Natural killer cell (primary cell): ENCODE data around the gene TMEM186. TPM values are rescaled to one million over a fixed set of nuclear protein-coding genes. Genes with fewer than 3 reads are reported as not detected.
"Not testable (repeated sequence)": the region's sequence is repeated elsewhere in the genome, so short reads cannot be mapped to it uniquely, and the experiment has no call there.

ENCODE experiments used
- ATAC-seq, 3 donors: fragments of 150-1000 bp in 2 of 3; fragments of 200-7000 bp in 1 of 3; cut with Tn5 transposase; 1 replicate in 1 of 3; 2 replicates in 2 of 3; pipeline ENCODE4 v1.10.0; 2021; ENCODE audit warnings: mild to moderate bottlenecking in 2 of 3, moderate library complexity in 2 of 3
- DNase-seq, 2 donors: peaks; one replicate each; pipeline versions ENCODE4 v3.0.0 to v3.0.0-alpha.2; 2013 to 2021; ENCODE audit warnings: mixed read lengths in 1 of 2
- H3K27ac ChIP-seq: one replicate; pipeline ENCODE4 v1.5.1; 2013; ENCODE audit warnings: mild to moderate bottlenecking, low read length
- H3K27me3 ChIP-seq: one replicate; pipeline ENCODE4 v1.6.1; 2013; ENCODE audit warnings: low read length; ENCODE audit not compliant: control insufficient read depth, insufficient read depth
- H3K36me3 ChIP-seq: one replicate; pipeline ENCODE4 v1.6.1; 2013; ENCODE audit warnings: low read length; ENCODE audit not compliant: control insufficient read depth, insufficient read depth
- H3K4me1 ChIP-seq: one replicate; pipeline ENCODE4 v1.6.1; 2013; ENCODE audit warnings: low read length; ENCODE audit not compliant: control insufficient read depth, insufficient read depth
- H3K4me3 ChIP-seq: one replicate; pipeline ENCODE4 v1.5.1; 2013; ENCODE audit warnings: low read length
- H3K9me3 ChIP-seq: one replicate; pipeline ENCODE4 v1.6.1; 2013; ENCODE audit warnings: low read length; ENCODE audit not compliant: control insufficient read depth, insufficient read depth
- H3K27ac Mint-ChIP-seq, 2 donors: one replicate each; pipeline ENCODE4 v1.8.0; 2022; ENCODE audit warnings: mild to moderate bottlenecking in 2 of 2, mixed read lengths in 2 of 2, moderate library complexity in 1 of 2
- H3K27me3 Mint-ChIP-seq, 2 donors: one replicate each; pipeline ENCODE4 v1.8.0; 2022; ENCODE audit warnings: low read depth in 2 of 2, mixed read lengths in 2 of 2
- H3K36me3 Mint-ChIP-seq: one replicate; pipeline ENCODE4 v1.8.0; 2022; ENCODE audit warnings: mixed read lengths
- H3K4me1 Mint-ChIP-seq, 2 donors: one replicate each; pipeline ENCODE4 v1.8.0; 2022; ENCODE audit warnings: mixed read lengths in 2 of 2
- H3K4me3 Mint-ChIP-seq: one replicate; pipeline ENCODE4 v1.8.0; 2022; ENCODE audit warnings: mild to moderate bottlenecking, moderate library complexity, mixed read lengths
- H3K9me3 Mint-ChIP-seq, 2 donors: one replicate each; pipeline ENCODE4 v1.8.0; 2022; ENCODE audit warnings: mixed read lengths in 2 of 2
- CTCF ChIP-seq: fragments of 200-600 bp; IDR thresholded peaks from one replicate; pipeline ENCODE4 v1.8.0; 2022; ENCODE audit warnings: antibody characterized with exemption
- WGBS: methylation state at CpG from one replicate; pipeline ENCODE4 v1.1.7; 2013; ENCODE audit warnings: missing lambda C conversion rate; ENCODE audit not compliant: insufficient coverage; 5-methylcytosine and 5-hydroxymethylcytosine counted together
- intact Hi-C: fragments of 100-400 bp; cut with micrococcal nuclease; formaldehyde crosslinking; loops from one replicate; pipeline ENCODE4 v1.14.2; 2022
- total RNA-seq, 4 donors: library from RNA; stranded (reverse); fragments of 120-200 nt in 1 of 4; gene quantifications; one replicate each; pipeline versions ENCODE4 v1.2.3 to v1.2.4, GENCODE V29; 2013 to 2022

Gene TMEM186
- total RNA-seq, 3 donors from 2014 or later (not counting 1 experiment from before 2014, with no cell fraction given), result 3.0 to 5.2 (median 4.1) TPM

GRCh38 chr16:8804313-8804712, 6.9 kb upstream of the TMEM186 start:
- DNase-seq (no peak), ATAC-seq (no peak)
- Histone ChIP-seq H3K27me3 (no peaks in the 10 kb centered on the region), H3K27ac (no peak overlapping the region), H3K4me1 (no peaks in the 10 kb centered on the region), H3K36me3 (peaks cover 57% of the 10 kb centered on the region), H3K9me3 (no peaks in the 10 kb centered on the region), H3K4me3 (no peak overlapping the region)
- intact Hi-C loops, result no loop called here
- Mint-ChIP-seq H3K9me3 (no peaks in the 10 kb centered on the region), H3K27me3 (no peaks in the 10 kb centered on the region), H3K4me1 (peaks cover 7 to 8% of the 10 kb centered on the region in 2 donors), H3K27ac (no peak overlapping the region), H3K36me3 (peaks cover 27% of the 10 kb centered on the region), H3K4me3 (no peak overlapping the region)
- TF ChIP-seq CTCF, result no peak
- 96% methylated on average over 5 of the region's 6 CpGs for WGBS

GRCh38 chr16:8803733-8804132, 6.3 kb upstream of the TMEM186 start:
- H3K9me3 Mint-ChIP-seq, H3K27ac Mint-ChIP-seq, H3K9me3 ChIP-seq, ATAC-seq, H3K27me3 ChIP-seq, H3K4me1 ChIP-seq, H3K27ac ChIP-seq, H3K27me3 Mint-ChIP-seq, DNase-seq, intact Hi-C loops, H3K4me3 Mint-ChIP-seq, H3K4me3 ChIP-seq: not testable (repeated sequence)
- H3K36me3 Mint-ChIP-seq, result peaks cover 24% of the 10 kb centered on the region
- WGBS, result 97% methylated on average over 12 of the region's 12 CpGs
- peaks cover 13 to 14% of the 10 kb centered on the region in 2 donors for H3K4me1 Mint-ChIP-seq
- peaks cover 51% of the 10 kb centered on the region for H3K36me3 ChIP-seq

GRCh38 chr16:8801701-8802100, 4.3 kb upstream of the TMEM186 start:
- Mint-ChIP-seq H3K4me1 (peaks cover 33% of the 10 kb centered on the region in 2 donors), H3K27ac (no peak overlapping the region), H3K36me3 (peaks cover 7% of the 10 kb centered on the region), H3K9me3 (no peaks in the 10 kb centered on the region), H3K4me3 (no peak overlapping the region), H3K27me3 (no peaks in the 10 kb centered on the region)
- Histone ChIP-seq H3K27ac (no peak overlapping the region), H3K9me3 (no peaks in the 10 kb centered on the region), H3K27me3 (no peaks in the 10 kb centered on the region), H3K4me3 (no peak overlapping the region), H3K4me1 (peaks cover 15% of the 10 kb centered on the region), H3K36me3 (peaks cover 33% of the 10 kb centered on the region)
- intact Hi-C loops, result no loop called here
- no peak for DNase-seq
- no peak for TF ChIP-seq CTCF
- 97% methylated on average over 4 of the region's 4 CpGs for WGBS
- ATAC-seq, result no peak

GRCh38 chr16:8798535-8799157, 1.2 kb upstream of the TMEM186 start:
- Mint-ChIP-seq H3K27me3 (no peaks in the 10 kb centered on the region), H3K27ac (peak overlapping the region; percentile 88 to 96), H3K36me3 (peaks cover 7% of the 10 kb centered on the region), H3K9me3 (no peaks in the 10 kb centered on the region), H3K4me3 (peak overlapping the region; percentile 88), H3K4me1 (peaks cover 37 to 41% of the 10 kb centered on the region in 2 donors)
- peak overlapping the region; percentile 77 for H3K4me3 ChIP-seq
- H3K4me1 ChIP-seq, result peaks cover 20% of the 10 kb centered on the region
- ATAC-seq (no peak), DNase-seq (peak in 1 of 2 donors; percentile 13)
- peak overlapping the region; percentile 66 for H3K27ac ChIP-seq
- TF ChIP-seq CTCF, result no peak
- H3K9me3 ChIP-seq, result no peaks in the 10 kb centered on the region
- intact Hi-C loops, result loop anchor here (5.0 to 10.0 kb wide), 3 partner anchors 84 to 234 kb away; partner anchors contain the start of genes LITAFD and USP7
- 72% methylated on average over 6 of the region's 7 CpGs for WGBS
- H3K36me3 ChIP-seq, result peaks cover 12% of the 10 kb centered on the region
- no peaks in the 10 kb centered on the region for H3K27me3 ChIP-seq
